Glutamatergic neuron (in vitro differentiated cells): ENCODE results near the gene TTLL7. TPM values are rescaled to one million over a fixed set of nuclear protein-coding genes. Genes with fewer than 3 reads are reported as not detected.

ENCODE experiments used
- DNase-seq: peaks from one replicate; pipeline ENCODE4 v3.0.0; 2022
- H3K27ac Mint-ChIP-seq: one replicate; pipeline ENCODE4 v1.8.0; 2020; ENCODE audit warnings: mild to moderate bottlenecking, mixed read lengths, inconsistent platforms; ENCODE audit not compliant: unreplicated experiment
- H3K27me3 Mint-ChIP-seq: one replicate; pipeline ENCODE4 v1.8.0; 2020; ENCODE audit warnings: mild to moderate bottlenecking, moderate library complexity, mixed read lengths, inconsistent platforms; ENCODE audit not compliant: unreplicated experiment
- H3K36me3 Mint-ChIP-seq: one replicate; pipeline ENCODE4 v1.8.0; 2020; ENCODE audit warnings: mild to moderate bottlenecking, mixed read lengths, inconsistent platforms; ENCODE audit not compliant: unreplicated experiment
- H3K4me1 Mint-ChIP-seq: one replicate; pipeline ENCODE4 v1.8.0; 2020; ENCODE audit warnings: mild to moderate bottlenecking, low read depth, mixed read lengths, inconsistent platforms; ENCODE audit not compliant: unreplicated experiment
- H3K4me3 Mint-ChIP-seq: one replicate; pipeline ENCODE4 v1.8.0; 2020; ENCODE audit warnings: mild to moderate bottlenecking, mixed read lengths, inconsistent platforms; ENCODE audit not compliant: unreplicated experiment
- H3K9me3 Mint-ChIP-seq: one replicate; pipeline ENCODE4 v1.8.0; 2020; ENCODE audit warnings: mild to moderate bottlenecking, moderate library complexity, mixed read lengths, inconsistent platforms; ENCODE audit not compliant: unreplicated experiment
- CTCF ChIP-seq: fragments of 200-600 bp; sonication (generic); IDR thresholded peaks from one replicate; pipeline ENCODE4 v1.5.0; 2021; ENCODE audit not compliant: partially characterized antibody, unreplicated experiment
- long read RNA-seq: library from polyadenylated mRNA; unstranded; transcript quantifications from one replicate; pipeline ENCODE4 v2.0.0, GENCODE V29; 2020; ENCODE audit not compliant: unreplicated experiment
- total RNA-seq: library from RNA; stranded (reverse); fragmentation: NEBNext Ultra II Directional; extraction: Animal tissue kit (Norgen Biotek cat#: 25700); gene quantifications from one replicate; pipeline ENCODE4 v1.2.1, GENCODE V29; 2021; ENCODE audit not compliant: unreplicated experiment

The TTLL7 gene
- total RNA-seq: 123 TPM
- long read RNA-seq, full-length matches to known transcripts: 2 of 26 reads
- long read RNA-seq, partial matches to known transcripts: 19 of 26 reads
- long read RNA-seq, other reads (novel, unspliced or antisense): 5 of 26 reads

GRCh38 chr1:83998498-83999315, at the start of gene TTLL7:
TTLL7 (minus strand) TSS chr1:83999132; CDS start chr1:83952211, 46,921 bp downstream.
- Mint-ChIP-seq H3K4me3 (peak within 1 kb of the TSS; percentile 99), H3K36me3 (peaks cover 5% of the 10 kb centered on the region), H3K4me1 (peaks cover 47% of the 10 kb centered on the region), H3K27ac (peak within 1 kb of the TSS; percentile 99), H3K9me3 (peaks cover 13% of the 10 kb centered on the region), H3K27me3 (peaks cover 10% of the 10 kb centered on the region)
- TF ChIP-seq CTCF: no peak
- peak; percentile 94 for DNase-seq

GRCh38 chr1:84042461-84042860, 43.5 kb upstream of the TTLL7 start:
- DNase-seq: no peak
- no peaks in the 10 kb centered on the region for H3K27me3 Mint-ChIP-seq
- H3K4me3 Mint-ChIP-seq: no peak overlapping the region
- H3K9me3 Mint-ChIP-seq: no peaks in the 10 kb centered on the region
- TF ChIP-seq CTCF: no peak
- no peak overlapping the region for H3K27ac Mint-ChIP-seq
- no peaks in the 10 kb centered on the region for H3K4me1 Mint-ChIP-seq
- no peaks in the 10 kb centered on the region for H3K36me3 Mint-ChIP-seq

- no peak overlapping the region for H3K27ac Mint-ChIP-seq
- H3K27me3 Mint-ChIP-seq: no peaks in the 10 kb centered on the region
- TF ChIP-seq CTCF: no peak
- H3K36me3 Mint-ChIP-seq: peaks cover 6% of the 10 kb centered on the region
- DNase-seq: no peak
- peaks cover 5% of the 10 kb centered on the region for H3K9me3 Mint-ChIP-seq
- no peak overlapping the region for H3K4me3 Mint-ChIP-seq
- H3K4me1 Mint-ChIP-seq: no peaks in the 10 kb centered on the region
These were observed 39.1 kb upstream of the TTLL7 start for GRCh38 chr1:84037758-84038611.

GRCh38 chr1:84031802-84032327, 32.9 kb upstream of the TTLL7 start:
- Mint-ChIP-seq H3K4me1 (peaks cover 6% of the 10 kb centered on the region), H3K4me3 (no peak overlapping the region), H3K9me3 (peaks cover 7% of the 10 kb centered on the region), H3K27me3 (no peaks in the 10 kb centered on the region), H3K36me3 (peaks cover 6% of the 10 kb centered on the region), H3K27ac (no peak overlapping the region)
- DNase-seq: no peak
- TF ChIP-seq CTCF: no peak
